Choroid plexus epithelial cell (primary cell): ENCODE results near the gene WDR35.

Source experiments
- DNase-seq: peaks from one replicate; pipeline ENCODE4 v3.0.0-alpha.2; 2010; ENCODE audit warnings: low read depth
- H3K4me3 ChIP-seq: 2 replicates; pipeline ENCODE4 v1.5.1; 2011; ENCODE audit warnings: low read depth, mild to moderate bottlenecking, control low read depth, low read length, moderate library complexity
- TF ChIP-seq, protein P1 (sequence below): conservative IDR thresholded peaks from 2 replicates; pipeline ENCODE4 v1.5.1; 2011; ENCODE audit warnings: low read depth, mild to moderate bottlenecking, control low read depth, inconsistent platforms, low read length, moderate library complexity

Gene WDR35

DNA sequence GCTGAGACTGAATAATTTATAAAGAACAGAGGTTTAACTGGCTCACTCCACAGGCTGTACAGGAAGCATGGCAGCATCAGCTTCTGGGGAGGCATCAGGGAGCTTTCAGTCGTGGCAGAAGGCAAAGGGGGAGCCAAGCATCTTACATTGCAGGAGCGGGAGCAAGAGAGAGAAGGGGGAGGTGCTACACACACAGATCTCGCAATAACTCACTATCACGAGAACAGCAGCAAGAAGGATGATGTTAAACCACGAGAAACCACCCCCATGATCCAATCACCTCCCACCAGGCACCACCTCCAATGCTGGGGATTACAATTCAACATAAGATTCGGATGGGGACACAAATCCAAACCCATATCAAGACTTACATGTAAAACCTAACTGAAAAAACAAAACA is 40.3 kb upstream of the WDR35 start:
- no peak for DNase-seq

DNA sequence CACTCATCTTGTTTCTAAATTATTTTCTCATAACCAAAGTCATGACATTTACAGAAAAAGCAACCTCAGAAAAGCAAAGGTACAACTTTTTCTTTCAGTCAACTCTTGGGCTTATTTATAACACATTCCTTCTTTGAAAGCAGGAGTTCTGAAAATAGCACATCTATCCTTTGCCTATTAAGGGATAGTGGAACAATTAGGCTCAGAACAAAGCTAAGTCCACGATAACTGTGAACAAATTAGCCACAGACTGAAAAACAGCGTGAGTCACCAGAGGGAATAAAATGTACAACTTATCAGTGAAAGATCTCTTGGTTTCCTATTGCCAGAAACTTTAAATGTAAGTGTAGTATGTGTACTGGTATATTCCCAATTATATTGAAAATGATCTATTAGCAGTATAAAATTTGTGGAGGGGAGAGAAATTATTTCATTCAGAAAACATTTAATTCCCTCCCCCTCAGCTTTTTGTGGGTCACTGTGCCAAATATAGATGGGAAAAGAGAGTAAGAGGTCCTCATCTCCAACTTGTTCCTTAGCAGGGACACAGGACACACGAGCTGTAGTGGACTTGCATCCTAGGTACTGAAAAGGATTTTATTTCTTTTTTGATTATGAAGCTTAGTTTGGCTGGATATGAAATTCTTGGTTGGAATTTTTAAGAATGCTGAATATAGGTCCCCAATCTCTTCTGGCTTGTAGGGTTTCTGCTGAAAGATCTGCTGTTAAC is 38.0 kb upstream of the WDR35 start:
- TF ChIP-seq, protein P1, sequence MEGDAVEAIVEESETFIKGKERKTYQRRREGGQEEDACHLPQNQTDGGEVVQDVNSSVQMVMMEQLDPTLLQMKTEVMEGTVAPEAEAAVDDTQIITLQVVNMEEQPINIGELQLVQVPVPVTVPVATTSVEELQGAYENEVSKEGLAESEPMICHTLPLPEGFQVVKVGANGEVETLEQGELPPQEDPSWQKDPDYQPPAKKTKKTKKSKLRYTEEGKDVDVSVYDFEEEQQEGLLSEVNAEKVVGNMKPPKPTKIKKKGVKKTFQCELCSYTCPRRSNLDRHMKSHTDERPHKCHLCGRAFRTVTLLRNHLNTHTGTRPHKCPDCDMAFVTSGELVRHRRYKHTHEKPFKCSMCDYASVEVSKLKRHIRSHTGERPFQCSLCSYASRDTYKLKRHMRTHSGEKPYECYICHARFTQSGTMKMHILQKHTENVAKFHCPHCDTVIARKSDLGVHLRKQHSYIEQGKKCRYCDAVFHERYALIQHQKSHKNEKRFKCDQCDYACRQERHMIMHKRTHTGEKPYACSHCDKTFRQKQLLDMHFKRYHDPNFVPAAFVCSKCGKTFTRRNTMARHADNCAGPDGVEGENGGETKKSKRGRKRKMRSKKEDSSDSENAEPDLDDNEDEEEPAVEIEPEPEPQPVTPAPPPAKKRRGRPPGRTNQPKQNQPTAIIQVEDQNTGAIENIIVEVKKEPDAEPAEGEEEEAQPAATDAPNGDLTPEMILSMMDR = no peak

More for the DNA sequence above, 40.3 kb upstream of the WDR35 start:
- TF ChIP-seq, protein P1 = no peak
- H3K4me3 ChIP-seq = no peak overlapping the region

DNA sequence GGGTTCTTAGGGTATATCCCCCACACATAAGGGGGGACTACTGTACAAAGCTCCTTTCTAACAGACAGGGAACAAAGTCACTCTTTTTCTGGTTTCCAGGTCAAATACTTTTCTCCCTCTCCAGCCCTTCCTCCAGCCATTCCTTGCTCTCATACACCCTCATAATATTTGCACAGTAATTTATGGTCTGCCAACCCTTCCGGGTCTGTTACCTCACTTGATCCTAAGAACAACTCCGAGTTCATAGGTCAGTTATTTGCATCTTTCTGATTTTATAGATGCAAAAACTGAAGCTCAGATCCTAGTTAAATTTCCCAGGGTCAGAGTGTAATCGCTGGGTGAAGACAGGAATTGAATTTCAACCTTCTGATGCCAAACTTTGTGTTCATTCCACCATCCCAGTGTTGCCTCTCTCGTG is 37.4 kb upstream of the WDR35 start:
- TF ChIP-seq, protein P1 = no peak
- no peak overlapping the region for H3K4me3 ChIP-seq
- no peak for DNase-seq

More for the DNA sequence above, 38.0 kb upstream of the WDR35 start:
- H3K4me3 ChIP-seq = no peak overlapping the region
- peak; percentile 39 for DNase-seq

DNA sequence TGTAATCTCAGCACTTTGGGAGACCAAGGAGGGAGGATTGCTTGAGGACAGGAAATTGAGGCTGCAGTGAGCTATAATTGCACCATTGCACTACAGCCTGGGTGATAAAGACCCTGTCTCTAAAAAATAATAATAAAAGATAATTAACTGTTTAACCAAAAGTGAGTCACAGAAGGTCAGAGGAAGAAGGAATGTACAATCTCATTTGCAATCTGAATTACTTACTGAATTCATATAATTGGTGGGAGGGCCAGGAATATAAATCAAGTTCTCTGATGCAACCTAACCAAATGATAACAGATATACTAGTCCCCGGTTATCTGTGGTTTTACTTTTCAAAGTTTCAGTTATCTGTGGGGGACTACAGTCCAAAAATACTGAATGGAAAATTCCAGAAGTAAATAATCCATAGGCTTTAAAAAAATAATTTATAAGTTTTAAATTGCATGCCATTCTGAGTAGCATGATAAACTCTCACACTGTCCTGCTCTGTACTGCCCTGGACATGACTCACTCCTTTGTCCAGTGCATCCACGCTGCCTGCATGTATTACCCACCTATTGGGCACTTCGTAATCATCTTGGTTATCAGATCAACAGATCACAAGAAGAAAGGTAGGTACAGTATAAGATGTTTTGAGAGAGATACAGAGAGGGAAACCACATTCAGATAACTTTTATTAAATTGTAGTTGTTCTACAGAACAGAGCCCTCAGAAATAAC is 35.3 kb upstream of the WDR35 start:
- no peak overlapping the region for H3K4me3 ChIP-seq
- TF ChIP-seq, protein P1 = no peak
- no peak for DNase-seq

DNA sequence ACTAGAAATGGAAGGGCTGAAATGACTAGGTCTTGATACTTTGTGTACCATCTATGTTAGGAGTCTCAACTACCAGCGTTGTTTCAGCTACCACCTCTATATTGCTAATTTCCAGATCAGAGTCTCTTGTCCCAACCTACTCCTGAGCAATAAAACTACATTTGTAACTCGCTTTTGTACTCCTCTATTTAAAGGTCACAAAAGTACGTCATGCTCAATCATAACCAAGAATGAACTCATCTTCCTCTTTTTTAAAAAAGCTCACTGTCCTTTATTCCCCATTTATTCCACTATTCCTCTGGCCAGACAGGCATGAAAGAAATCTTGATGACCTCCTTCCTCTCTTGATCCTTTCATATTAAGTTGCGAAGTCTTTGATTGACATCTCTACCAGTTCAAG is 33.8 kb upstream of the WDR35 start:
- no peak for DNase-seq
- TF ChIP-seq, protein P1 = no peak
- no peak overlapping the region for H3K4me3 ChIP-seq

DNA sequence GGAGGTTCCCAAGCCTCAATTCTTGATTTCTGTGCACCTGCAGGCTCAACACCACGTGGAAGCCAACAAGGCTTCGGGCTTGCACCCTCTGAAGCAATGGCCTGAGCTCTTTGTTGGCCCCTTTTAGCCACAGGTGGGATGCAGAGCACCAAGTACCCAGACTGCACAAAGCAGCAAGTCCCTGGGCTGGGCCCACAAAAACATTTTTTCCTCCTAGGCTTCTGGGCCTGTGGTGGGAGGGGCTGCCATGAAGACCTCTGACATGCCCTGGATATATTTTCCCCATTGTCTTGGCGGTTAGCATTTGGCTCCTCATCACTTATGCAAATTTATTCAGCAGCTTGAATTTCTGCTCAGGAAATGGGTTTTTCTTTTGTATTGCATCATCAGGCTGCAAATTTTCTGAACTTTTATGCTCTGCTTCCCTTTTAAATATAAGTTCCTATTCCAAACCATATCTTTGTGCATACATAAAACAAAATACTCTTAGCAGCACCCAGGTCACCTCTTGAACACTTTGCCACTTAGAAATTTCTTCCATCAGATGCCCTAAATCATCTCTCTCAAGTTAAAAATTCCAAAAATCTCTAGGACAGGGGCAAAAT is 31.6 kb upstream of the WDR35 start:
- TF ChIP-seq, protein P1 = no peak
- no peak for DNase-seq
- no peak overlapping the region for H3K4me3 ChIP-seq
